Activated CD4-positive, alpha-beta memory T cell treated with anti-CD3 and anti-CD28 coated beads for 36 hours (primary cell): ENCODE results near the gene ZNF521. TPM values are rescaled to one million over a fixed set of nuclear protein-coding genes. Genes with fewer than 3 reads are reported as not detected.

Experiments
- CTCF ChIA-PET: fragments of 350-600 bp; sonication (Branson Sonifier 250); formaldehyde crosslinking; loops from one replicate; lab custom pipeline; 2021; ENCODE audit warnings: antibody characterized with exemption, inconsistent platforms; lab: Charles Lee
- POLR2A ChIA-PET: fragments of 350-600 bp; sonication (Branson Sonifier 250); formaldehyde crosslinking; loops from one replicate; lab custom pipeline; 2021; ENCODE audit warnings: antibody characterized with exemption; lab: Charles Lee
- DNase-seq: peaks from one replicate; pipeline ENCODE4 v3.0.0-alpha.2; 2020
- H3K27ac Mint-ChIP-seq: one replicate; pipeline ENCODE4 v1.8.0; 2021; ENCODE audit warnings: mixed read lengths
- H3K27me3 Mint-ChIP-seq: one replicate; pipeline ENCODE4 v1.8.0; 2021; ENCODE audit warnings: mixed read lengths
- H3K36me3 Mint-ChIP-seq: one replicate; pipeline ENCODE4 v1.8.0; 2021; ENCODE audit warnings: mixed read lengths
- H3K4me1 Mint-ChIP-seq: one replicate; pipeline ENCODE4 v1.8.0; 2021; ENCODE audit warnings: low read depth, mixed read lengths
- H3K4me3 Mint-ChIP-seq: one replicate; pipeline ENCODE4 v1.8.0; 2021; ENCODE audit warnings: mild to moderate bottlenecking, mixed read lengths
- H3K9me3 Mint-ChIP-seq: one replicate; pipeline ENCODE4 v1.8.0; 2021; ENCODE audit warnings: mixed read lengths
- intact Hi-C: fragments of 100-400 bp; cut with micrococcal nuclease; formaldehyde crosslinking; loops from one replicate; pipeline ENCODE4 v1.15.1; 2023
- total RNA-seq, 2 experiments: library from RNA; stranded (reverse); gene quantifications; one replicate each; pipeline ENCODE4 v1.2.3, GENCODE V29; 2021

Gene ZNF521
- total RNA-seq, 2 experiments from 2014 or later: not detected

DNA sequence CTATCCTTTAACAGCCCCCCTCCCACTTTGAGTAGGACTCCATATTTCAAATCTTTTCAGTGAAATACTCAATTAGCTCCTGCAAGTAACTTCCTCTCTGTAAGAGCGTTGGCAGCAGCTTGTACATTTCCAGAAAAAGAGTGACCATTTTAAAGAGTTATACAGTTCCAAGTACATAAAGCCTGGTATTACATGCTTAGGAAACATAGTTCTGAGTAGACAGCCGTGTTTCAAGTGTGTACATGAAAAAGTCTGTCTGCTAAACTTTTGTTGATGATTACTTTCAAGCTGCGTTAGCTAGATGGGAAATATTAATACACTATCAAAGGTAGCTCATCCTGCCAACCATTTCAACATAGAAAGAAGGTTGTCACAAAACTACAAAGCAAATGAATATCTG is 112.8 kb downstream of the ZNF521 start:
- CTCF ChIA-PET: no interaction called here
- POLR2A ChIA-PET: no interaction called here
- no peak for DNase-seq
- Mint-ChIP-seq H3K36me3 (no peaks in the 10 kb centered on the region), H3K9me3 (no peaks in the 10 kb centered on the region), H3K27ac (no peak overlapping the region), H3K4me3 (no peak overlapping the region), H3K27me3 (no peaks in the 10 kb centered on the region), H3K4me1 (no peaks in the 10 kb centered on the region)
- intact Hi-C loops: no loop called here

DNA sequence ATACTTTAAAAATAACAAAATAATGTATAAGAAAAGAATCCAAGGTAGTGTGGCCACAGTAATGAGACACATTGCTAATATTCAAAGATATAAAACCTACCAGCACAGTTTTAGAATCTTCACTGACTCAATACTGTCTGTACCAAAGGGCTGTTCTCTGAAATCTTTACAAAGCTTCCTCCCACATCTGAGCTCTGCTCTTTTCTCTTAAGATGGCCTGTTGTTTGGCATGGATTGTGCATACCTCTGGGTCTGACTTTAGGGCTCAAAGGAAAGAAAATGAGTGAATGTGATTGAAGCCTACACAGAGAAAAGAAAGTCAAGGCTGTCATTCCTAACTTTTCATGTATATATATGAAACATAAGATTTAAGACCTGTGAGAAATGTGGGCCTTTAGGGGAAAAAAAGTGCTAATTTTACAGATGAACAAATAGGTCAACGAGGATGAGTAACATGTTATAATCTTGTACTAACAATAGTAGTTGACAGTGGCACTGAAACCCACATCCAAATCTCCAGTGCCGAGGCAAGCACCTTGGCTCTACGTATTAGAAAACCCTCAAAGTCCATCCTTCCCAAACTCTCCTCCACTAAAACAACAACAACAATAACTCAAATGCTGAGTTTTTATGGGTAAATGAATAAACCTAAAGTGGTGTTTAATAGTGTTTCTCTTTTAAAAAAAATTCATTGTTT is 114.2 kb downstream of the ZNF521 start:
- no peak for DNase-seq
- Mint-ChIP-seq H3K4me1 (no peaks in the 10 kb centered on the region), H3K27ac (no peak overlapping the region), H3K4me3 (no peak overlapping the region), H3K36me3 (no peaks in the 10 kb centered on the region), H3K9me3 (no peaks in the 10 kb centered on the region), H3K27me3 (no peaks in the 10 kb centered on the region)
- intact Hi-C loops: no loop called here
- CTCF ChIA-PET: no interaction called here
- POLR2A ChIA-PET: no interaction called here

DNA sequence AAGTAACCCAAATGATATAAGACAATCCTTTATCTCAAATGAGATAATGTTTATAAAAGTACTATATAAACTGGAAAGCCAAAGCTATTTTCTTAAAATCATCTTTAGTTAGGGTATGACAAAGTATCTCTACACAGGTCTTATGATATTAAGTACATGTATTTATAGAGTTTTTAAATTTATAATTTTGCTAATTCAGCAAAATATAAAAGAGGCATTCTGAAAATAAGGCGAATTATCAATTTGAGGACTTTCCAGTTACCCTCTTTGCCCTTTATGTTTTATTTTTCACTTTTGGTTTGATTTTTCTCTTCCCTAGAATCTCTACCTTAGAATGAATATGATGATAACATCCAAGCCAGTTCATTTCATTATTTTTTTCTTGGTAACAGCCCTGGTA is 115.2 kb downstream of the ZNF521 start:
- Mint-ChIP-seq H3K4me3 (no peak overlapping the region), H3K9me3 (no peaks in the 10 kb centered on the region), H3K27me3 (no peaks in the 10 kb centered on the region), H3K27ac (no peak overlapping the region), H3K4me1 (no peaks in the 10 kb centered on the region), H3K36me3 (no peaks in the 10 kb centered on the region)
- POLR2A ChIA-PET: no interaction called here
- DNase-seq: no peak
- CTCF ChIA-PET: no interaction called here
- intact Hi-C loops: no loop called here

DNA sequence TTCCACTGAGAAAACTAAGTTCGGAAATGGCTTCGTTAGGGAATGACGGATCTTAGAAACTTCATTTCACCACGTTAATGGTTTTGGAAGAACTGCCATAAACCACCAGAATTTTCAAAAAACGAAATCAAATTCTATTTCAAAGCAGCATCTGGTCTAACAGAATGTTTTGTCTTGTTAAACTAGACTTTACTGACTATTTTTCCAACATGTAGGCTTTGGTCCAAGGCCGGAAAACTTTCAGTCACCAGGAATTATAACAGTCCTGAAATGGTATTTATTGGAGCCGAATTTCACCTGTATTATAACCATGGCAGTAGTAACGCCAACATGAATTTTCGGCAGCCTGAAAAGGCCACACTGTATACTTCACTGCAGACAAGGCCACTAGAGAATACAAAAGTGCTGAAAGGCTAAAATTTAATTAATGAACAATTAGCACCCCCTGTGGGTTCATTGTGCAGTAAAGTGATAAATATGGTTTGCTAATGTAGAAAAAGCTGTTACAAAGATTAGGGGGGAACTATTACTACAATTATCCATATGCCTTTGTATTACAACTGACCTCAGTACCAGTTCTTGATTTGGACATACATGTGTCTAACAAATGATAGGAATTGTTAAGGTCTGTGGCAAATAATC is 116.4 kb downstream of the ZNF521 start:
- DNase-seq: no peak
- Mint-ChIP-seq H3K4me3 (no peak overlapping the region), H3K27me3 (no peaks in the 10 kb centered on the region), H3K9me3 (no peaks in the 10 kb centered on the region), H3K36me3 (no peaks in the 10 kb centered on the region), H3K27ac (no peak overlapping the region), H3K4me1 (no peaks in the 10 kb centered on the region)
- CTCF ChIA-PET: no interaction called here
- intact Hi-C loops: no loop called here
- POLR2A ChIA-PET: no interaction called here

DNA sequence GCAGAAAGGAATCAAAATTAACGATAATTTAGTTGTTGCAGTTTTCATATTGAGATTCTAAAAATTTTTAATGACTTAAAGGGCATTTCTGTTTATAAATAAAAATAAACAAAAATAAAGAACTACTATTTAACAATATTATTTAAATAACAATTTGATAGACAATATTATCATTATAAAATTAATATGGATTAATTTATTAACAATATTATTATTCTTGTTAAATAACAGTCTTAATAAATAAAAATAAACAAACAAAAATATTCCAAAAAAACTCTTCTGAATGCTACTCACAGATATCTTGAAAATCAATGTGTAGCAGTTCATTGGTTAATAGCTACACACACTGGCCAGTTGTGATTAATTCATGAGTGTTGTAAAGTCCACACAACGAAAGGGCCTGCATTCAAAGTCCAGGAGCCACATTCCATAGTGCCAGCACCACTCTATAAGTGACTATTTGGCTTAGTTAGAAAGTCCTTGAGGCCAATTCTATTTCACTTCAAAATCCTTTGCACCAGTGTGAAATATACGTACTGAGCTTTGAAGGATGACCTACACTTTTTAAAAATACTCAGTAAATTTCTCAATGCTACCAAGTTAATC is 117.1 kb downstream of the ZNF521 start:
- CTCF ChIA-PET: no interaction called here

DNA sequence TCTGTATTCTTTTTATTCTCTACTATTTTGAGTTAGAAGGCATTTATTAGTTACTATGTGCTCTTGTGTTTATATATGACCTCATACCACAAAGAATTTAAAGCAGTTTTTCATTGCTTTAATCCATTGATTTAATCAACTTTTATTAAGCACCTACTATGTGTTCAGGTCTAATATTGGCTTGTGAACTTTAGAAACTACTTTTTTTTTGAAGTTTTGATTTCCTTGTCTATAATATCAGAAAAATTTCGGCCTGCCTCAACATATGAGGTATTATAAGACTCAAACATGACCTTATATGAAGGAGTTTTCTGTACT is 117.7 kb downstream of the ZNF521 start:
- Mint-ChIP-seq H3K4me3 (no peak overlapping the region), H3K9me3 (no peaks in the 10 kb centered on the region), H3K27me3 (no peaks in the 10 kb centered on the region), H3K36me3 (no peaks in the 10 kb centered on the region), H3K4me1 (no peaks in the 10 kb centered on the region), H3K27ac (no peak overlapping the region)
- intact Hi-C loops: no loop called here
- POLR2A ChIA-PET: no interaction called here
- no peak for DNase-seq
- CTCF ChIA-PET: no interaction called here

More for the DNA sequence above, 117.1 kb downstream of the ZNF521 start:
- DNase-seq: no peak
- intact Hi-C loops: no loop called here
- POLR2A ChIA-PET: no interaction called here
- Mint-ChIP-seq H3K27ac (no peak overlapping the region), H3K4me3 (no peak overlapping the region), H3K4me1 (no peaks in the 10 kb centered on the region), H3K9me3 (no peaks in the 10 kb centered on the region), H3K36me3 (no peaks in the 10 kb centered on the region), H3K27me3 (no peaks in the 10 kb centered on the region)

DNA sequence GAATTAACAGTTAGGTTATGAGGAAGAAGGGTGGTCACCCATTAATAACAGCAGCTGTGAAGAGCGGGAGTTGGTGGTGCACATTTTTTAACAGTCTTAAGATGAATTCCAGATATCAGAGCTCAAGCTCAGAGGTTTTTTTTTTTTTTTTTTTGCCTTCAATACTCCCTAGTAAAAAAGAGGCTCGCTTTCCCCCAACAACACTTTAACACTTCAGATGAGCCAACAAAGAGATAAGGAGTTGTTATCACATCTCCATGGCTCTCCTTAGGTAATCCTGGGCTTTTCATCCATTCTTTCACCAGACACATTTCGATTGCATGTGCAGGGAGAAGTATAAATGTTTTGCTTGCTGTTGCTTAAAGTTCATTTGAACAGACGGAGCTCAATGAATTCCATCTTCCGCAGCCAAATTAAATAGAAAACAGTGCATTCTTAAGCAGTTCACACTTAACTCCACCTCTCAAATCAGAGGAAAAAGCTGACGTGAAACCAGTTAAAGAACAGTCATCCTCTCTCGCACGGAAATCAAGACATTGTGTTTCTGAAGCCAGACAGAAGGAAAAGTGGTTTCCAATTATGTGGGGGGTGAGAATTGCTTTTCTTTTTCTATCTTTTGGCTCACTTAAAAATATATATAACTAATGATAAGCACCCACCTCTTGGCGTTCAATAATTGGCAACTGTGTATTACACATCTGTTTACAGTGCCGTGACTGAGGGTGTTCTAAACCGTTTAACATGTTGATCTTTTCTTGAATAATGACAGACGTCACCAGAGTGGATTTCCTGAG is 118.2 kb downstream of the ZNF521 start:
- no peak for DNase-seq
- Mint-ChIP-seq H3K27me3 (no peaks in the 10 kb centered on the region), H3K27ac (no peak overlapping the region), H3K36me3 (no peaks in the 10 kb centered on the region), H3K4me1 (no peaks in the 10 kb centered on the region), H3K9me3 (no peaks in the 10 kb centered on the region), H3K4me3 (no peak overlapping the region)
- ChIA-PET POLR2A (no interaction called here), CTCF (no interaction called here)
- intact Hi-C loops: no loop called here

DNA sequence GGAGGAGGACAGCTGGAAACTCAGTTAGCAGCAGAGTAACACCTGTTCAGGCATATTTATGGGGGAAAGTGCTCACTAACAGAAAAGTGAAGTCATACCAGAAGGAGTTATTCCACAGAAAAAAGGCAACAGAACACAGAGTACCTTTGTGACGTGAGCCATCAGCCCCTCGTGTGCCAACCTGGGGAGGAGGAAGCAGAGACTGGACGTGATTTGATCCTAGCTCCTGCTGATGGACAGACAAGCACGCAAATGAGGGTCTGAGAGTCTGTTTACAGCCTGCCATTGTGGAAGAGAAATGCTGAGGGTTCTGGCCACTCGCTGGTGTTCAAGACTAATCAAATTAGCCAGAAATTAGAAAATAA is 120.7 kb downstream of the ZNF521 start:
- intact Hi-C loops: no loop called here
- POLR2A ChIA-PET: no interaction called here
- no peak overlapping the region for H3K27ac Mint-ChIP-seq
- DNase-seq: no peak
- no peaks in the 10 kb centered on the region for H3K9me3 Mint-ChIP-seq
- no peaks in the 10 kb centered on the region for H3K36me3 Mint-ChIP-seq
- no peaks in the 10 kb centered on the region for H3K27me3 Mint-ChIP-seq
- no peak overlapping the region for H3K4me3 Mint-ChIP-seq
- CTCF ChIA-PET: no interaction called here
- no peaks in the 10 kb centered on the region for H3K4me1 Mint-ChIP-seq

DNA sequence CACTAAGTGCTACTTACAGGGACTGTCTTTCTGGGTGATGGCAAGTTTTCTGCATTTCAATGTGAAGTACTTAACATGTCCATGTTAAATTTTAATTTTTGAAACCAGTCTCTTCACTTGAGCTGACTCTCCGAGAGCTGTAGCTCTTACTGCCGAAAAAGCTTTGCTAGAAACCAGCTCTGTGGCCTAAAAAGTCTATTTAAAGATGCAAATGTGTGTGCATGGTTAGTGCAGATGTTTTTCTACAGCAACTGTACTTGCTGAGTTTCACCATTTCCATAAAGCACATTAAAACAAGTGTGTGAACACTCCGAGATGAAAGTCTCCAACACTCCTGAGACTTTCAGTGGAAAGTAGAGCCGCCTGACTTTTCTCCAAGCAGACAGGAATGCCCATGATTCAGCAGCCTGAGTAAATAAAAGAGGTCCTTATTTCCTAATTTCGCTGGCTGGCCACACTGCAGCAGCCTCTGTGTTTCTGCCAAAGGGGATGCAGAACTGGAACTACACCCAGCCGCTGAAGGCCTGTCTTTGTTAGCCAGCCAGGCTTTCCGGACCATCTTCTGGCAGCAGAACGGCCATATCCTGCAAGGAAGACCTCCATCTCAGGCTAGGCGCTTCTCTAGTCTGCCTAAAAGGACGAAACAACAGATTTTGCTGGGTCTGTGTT is 121.2 kb downstream of the ZNF521 start:
- Mint-ChIP-seq H3K4me1 (no peaks in the 10 kb centered on the region), H3K36me3 (no peaks in the 10 kb centered on the region), H3K4me3 (no peak overlapping the region), H3K27ac (no peak overlapping the region), H3K27me3 (no peaks in the 10 kb centered on the region), H3K9me3 (no peaks in the 10 kb centered on the region)
- intact Hi-C loops: no loop called here
- POLR2A ChIA-PET: no interaction called here
- no peak for DNase-seq
- CTCF ChIA-PET: no interaction called here

DNA sequence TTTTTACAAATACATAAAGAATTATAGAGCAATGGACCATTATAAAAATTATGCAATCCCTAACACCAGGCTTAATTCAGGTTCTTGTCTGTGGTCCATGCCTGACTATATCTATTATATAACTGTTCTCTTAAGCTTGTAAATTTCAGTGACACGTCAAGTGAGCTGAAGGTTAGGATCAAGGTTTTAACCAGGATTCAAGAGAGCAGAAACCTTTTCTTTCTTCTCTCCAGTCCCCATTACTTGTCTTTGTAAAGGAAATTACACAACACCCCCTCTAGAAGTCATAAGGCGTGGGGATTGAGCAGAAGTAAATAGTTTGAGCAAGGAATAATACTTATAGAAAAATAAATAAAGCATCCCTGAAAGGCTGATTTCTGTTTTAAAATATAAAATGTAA is 122.0 kb downstream of the ZNF521 start:
- no peaks in the 10 kb centered on the region for H3K4me1 Mint-ChIP-seq
- no peak overlapping the region for H3K4me3 Mint-ChIP-seq
- H3K36me3 Mint-ChIP-seq: no peaks in the 10 kb centered on the region
- no peaks in the 10 kb centered on the region for H3K27me3 Mint-ChIP-seq
- DNase-seq: no peak
- no peak overlapping the region for H3K27ac Mint-ChIP-seq
- no peaks in the 10 kb centered on the region for H3K9me3 Mint-ChIP-seq
- ChIA-PET CTCF (interaction anchor here (0.7 kb wide), 1 partner anchor 25 kb away, joined by 3 read pairs; no protein-coding TSS in a partner anchor), POLR2A (interaction anchor here (0.7 kb wide), 1 partner anchor 213 kb away, joined by 3 read pairs; no protein-coding TSS in a partner anchor)
- intact Hi-C loops: no loop called here

DNA sequence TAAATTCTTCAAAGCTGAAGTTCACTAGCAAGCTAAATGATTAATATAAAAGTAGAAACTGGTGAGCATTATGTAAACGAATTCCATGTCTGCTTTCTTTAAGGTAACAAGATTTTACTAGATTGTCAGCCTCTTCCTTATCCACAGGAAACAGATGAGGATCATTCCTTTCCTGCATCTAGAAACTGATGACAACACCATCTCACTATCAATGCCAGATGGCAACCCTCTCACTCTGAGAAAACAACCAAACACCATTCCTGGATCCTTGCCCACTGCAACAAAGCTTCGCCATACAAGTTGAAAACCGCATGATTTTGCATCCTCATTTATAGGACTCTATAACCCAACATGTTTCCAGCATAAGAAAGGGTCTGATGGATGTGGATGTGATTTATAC is 122.9 kb downstream of the ZNF521 start:
- ChIA-PET CTCF (no interaction called here), POLR2A (no interaction called here)
- no peaks in the 10 kb centered on the region for H3K9me3 Mint-ChIP-seq
- H3K4me1 Mint-ChIP-seq: no peaks in the 10 kb centered on the region
- no peak for DNase-seq
- no peaks in the 10 kb centered on the region for H3K27me3 Mint-ChIP-seq
- no peak overlapping the region for H3K27ac Mint-ChIP-seq
- intact Hi-C loops: no loop called here
- H3K4me3 Mint-ChIP-seq: no peak overlapping the region
- H3K36me3 Mint-ChIP-seq: no peaks in the 10 kb centered on the region

DNA sequence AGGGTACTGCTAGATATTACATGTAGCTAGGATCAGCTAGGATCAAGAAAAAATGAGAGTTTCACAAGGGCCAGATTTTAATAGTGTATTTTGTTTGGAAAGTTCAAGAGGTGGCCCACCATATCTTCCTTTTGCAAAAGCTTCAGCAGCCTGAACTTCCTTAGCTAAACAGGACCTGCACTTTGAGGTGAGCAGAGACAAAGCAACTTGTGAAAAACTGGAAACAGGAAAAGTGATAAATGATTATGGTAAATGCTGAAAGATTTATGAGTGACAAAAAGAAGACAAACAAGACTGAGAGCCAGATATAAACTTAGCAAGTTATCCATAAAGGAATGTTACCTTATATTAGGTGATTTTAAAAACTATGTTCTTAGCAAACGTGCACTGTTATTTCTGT is 123.6 kb downstream of the ZNF521 start:
- H3K36me3 Mint-ChIP-seq: no peaks in the 10 kb centered on the region
- H3K9me3 Mint-ChIP-seq: no peaks in the 10 kb centered on the region
- POLR2A ChIA-PET: no interaction called here
- CTCF ChIA-PET: no interaction called here
- intact Hi-C loops: no loop called here
- H3K27me3 Mint-ChIP-seq: no peaks in the 10 kb centered on the region
- no peaks in the 10 kb centered on the region for H3K4me1 Mint-ChIP-seq
- no peak for DNase-seq
- H3K4me3 Mint-ChIP-seq: no peak overlapping the region
- no peak overlapping the region for H3K27ac Mint-ChIP-seq
